GM23338 (cell line): ENCODE results near the gene ANKRD44.
"Not testable (repeated sequence)": the region's sequence is repeated elsewhere in the genome, so short reads cannot be mapped to it uniquely, and the experiment has no call there.

ENCODE experiments used
- CREB1 ChIP-seq: fragments of 250-450 bp; sonication (Bioruptor Pico); IDR thresholded peaks from 2 replicates; pipeline ENCODE4 v1.5.0; 2020; ENCODE audit warnings: low read depth, mild to moderate bottlenecking, moderate library complexity
- EZH2 ChIP-seq: fragments of 200-600 bp; sonication (generic); IDR thresholded peaks from one replicate; pipeline ENCODE4 v1.8.0; 2017; ENCODE audit warnings: antibody characterized with exemption, mild to moderate bottlenecking, low read depth; ENCODE audit not compliant: unreplicated experiment
- EZH2phosphoT487 ChIP-seq: fragments of 200-600 bp; sonication (generic); IDR thresholded peaks from one replicate; pipeline ENCODE4 v1.8.1; 2018; ENCODE audit warnings: antibody characterized with exemption; ENCODE audit not compliant: unreplicated experiment
- JUNB ChIP-seq: IDR thresholded peaks from one replicate; pipeline ENCODE4 v1.6.1; 2016; ENCODE audit warnings: antibody characterized with exemption; ENCODE audit not compliant: unreplicated experiment
- NANOG ChIP-seq: IDR thresholded peaks from 2 replicates; pipeline ENCODE4 v1.6.1; 2016; ENCODE audit warnings: antibody characterized with exemption, borderline replicate concordance
- POLR2AphosphoS5 ChIP-seq: IDR thresholded peaks from 2 replicates; pipeline ENCODE4 v1.6.1; 2016; ENCODE audit warnings: antibody characterized with exemption, low read depth
- TF ChIP-seq, protein P1 (sequence below), 2 experiments: fragments of 200-600 bp in 1 of 2; sonication (generic) in 1 of 2; conservative IDR thresholded peaks; 2 replicates each; pipeline versions ENCODE4 v1.5.1 to v1.6.1; 2016 to 2017; ENCODE audit warnings: antibody characterized with exemption in 2 of 2, low read depth in 2 of 2, mild to moderate bottlenecking in 2 of 2, moderate library complexity in 1 of 2
- TF ChIP-seq, protein P2 (sequence below): IDR thresholded peaks from 2 replicates; pipeline ENCODE4 v1.6.1; 2016; ENCODE audit warnings: antibody characterized with exemption
- TF ChIP-seq, protein P3 (sequence below): IDR thresholded peaks from one replicate; pipeline ENCODE4 v1.6.1; 2018; ENCODE audit warnings: antibody characterized with exemption; ENCODE audit not compliant: unreplicated experiment

DNA sequence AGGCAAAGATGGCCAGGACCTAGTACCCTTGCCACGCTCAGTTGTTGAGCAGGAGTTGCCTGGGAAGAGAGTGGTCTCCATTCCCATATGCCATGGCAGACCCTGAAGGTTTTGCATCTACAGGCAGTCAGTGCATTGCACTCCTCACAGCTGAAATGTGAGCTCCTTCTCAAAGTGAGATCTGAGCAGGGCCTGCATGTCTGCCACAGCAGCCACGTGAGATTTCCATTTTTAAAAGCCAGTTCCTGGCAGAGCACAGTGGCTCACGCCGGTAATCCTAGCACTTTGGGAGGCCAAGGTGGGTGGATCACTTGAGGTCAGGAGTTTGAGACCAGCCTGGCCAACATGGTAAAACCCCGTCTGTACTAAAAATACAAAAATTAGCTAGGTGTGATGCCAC, 33.4 kb upstream of the ANKRD44 start:
- TF ChIP-seq EZH2; JUNB; NANOG; EZH2phosphoT487; CREB1 (CRISPR knock-in tag); POLR2AphosphoS5: not testable (repeated sequence)
- TF ChIP-seq, protein P1, sequence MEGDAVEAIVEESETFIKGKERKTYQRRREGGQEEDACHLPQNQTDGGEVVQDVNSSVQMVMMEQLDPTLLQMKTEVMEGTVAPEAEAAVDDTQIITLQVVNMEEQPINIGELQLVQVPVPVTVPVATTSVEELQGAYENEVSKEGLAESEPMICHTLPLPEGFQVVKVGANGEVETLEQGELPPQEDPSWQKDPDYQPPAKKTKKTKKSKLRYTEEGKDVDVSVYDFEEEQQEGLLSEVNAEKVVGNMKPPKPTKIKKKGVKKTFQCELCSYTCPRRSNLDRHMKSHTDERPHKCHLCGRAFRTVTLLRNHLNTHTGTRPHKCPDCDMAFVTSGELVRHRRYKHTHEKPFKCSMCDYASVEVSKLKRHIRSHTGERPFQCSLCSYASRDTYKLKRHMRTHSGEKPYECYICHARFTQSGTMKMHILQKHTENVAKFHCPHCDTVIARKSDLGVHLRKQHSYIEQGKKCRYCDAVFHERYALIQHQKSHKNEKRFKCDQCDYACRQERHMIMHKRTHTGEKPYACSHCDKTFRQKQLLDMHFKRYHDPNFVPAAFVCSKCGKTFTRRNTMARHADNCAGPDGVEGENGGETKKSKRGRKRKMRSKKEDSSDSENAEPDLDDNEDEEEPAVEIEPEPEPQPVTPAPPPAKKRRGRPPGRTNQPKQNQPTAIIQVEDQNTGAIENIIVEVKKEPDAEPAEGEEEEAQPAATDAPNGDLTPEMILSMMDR (conservative IDR thresholded peaks at IDR 0.05; ENCODE audit: low read depth in 2 of 2), result not testable (repeated sequence)
- TF ChIP-seq, protein P2, sequence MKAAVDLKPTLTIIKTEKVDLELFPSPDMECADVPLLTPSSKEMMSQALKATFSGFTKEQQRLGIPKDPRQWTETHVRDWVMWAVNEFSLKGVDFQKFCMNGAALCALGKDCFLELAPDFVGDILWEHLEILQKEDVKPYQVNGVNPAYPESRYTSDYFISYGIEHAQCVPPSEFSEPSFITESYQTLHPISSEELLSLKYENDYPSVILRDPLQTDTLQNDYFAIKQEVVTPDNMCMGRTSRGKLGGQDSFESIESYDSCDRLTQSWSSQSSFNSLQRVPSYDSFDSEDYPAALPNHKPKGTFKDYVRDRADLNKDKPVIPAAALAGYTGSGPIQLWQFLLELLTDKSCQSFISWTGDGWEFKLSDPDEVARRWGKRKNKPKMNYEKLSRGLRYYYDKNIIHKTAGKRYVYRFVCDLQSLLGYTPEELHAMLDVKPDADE, result not testable (repeated sequence)
- TF ChIP-seq, protein P3, sequence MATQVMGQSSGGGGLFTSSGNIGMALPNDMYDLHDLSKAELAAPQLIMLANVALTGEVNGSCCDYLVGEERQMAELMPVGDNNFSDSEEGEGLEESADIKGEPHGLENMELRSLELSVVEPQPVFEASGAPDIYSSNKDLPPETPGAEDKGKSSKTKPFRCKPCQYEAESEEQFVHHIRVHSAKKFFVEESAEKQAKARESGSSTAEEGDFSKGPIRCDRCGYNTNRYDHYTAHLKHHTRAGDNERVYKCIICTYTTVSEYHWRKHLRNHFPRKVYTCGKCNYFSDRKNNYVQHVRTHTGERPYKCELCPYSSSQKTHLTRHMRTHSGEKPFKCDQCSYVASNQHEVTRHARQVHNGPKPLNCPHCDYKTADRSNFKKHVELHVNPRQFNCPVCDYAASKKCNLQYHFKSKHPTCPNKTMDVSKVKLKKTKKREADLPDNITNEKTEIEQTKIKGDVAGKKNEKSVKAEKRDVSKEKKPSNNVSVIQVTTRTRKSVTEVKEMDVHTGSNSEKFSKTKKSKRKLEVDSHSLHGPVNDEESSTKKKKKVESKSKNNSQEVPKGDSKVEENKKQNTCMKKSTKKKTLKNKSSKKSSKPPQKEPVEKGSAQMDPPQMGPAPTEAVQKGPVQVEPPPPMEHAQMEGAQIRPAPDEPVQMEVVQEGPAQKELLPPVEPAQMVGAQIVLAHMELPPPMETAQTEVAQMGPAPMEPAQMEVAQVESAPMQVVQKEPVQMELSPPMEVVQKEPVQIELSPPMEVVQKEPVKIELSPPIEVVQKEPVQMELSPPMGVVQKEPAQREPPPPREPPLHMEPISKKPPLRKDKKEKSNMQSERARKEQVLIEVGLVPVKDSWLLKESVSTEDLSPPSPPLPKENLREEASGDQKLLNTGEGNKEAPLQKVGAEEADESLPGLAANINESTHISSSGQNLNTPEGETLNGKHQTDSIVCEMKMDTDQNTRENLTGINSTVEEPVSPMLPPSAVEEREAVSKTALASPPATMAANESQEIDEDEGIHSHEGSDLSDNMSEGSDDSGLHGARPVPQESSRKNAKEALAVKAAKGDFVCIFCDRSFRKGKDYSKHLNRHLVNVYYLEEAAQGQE, result not testable (repeated sequence)
